ENCODE measurements around the gene LRP2. TPM values are rescaled to one million over a fixed set of nuclear protein-coding genes. Genes with fewer than 3 reads are reported as not detected.

LRP2 gene
- polyA plus RNA-seq, 3 donors, result not detected

GRCh38 chr2:169300636-169301530 lies 61.5 kb downstream of the LRP2 start:
- TF ChIP-seq CTCF (IDR thresholded peaks at IDR 0.05), result no peak
- Histone ChIP-seq H3K9ac (ENCODE audit: insufficient read depth, low read length, poor library complexity, severe bottlenecking) (no peak overlapping the region), H3K4me2 (replicated peaks; ENCODE audit: extremely low read depth, low read length, poor library complexity, severe bottlenecking) (no peak overlapping the region), H2AFZ (ENCODE audit: insufficient read depth, low read depth, low read length, poor library complexity, severe bottlenecking) (no peak overlapping the region), H3K4me1 (ENCODE audit: control insufficient read depth in 1 of 2, insufficient read depth in 2 of 2, low read length in 2 of 2) (no peaks in the 10 kb centered on the region), H3K27ac (ENCODE audit: low read depth in 1 of 2, low read length in 2 of 2) (no peak overlapping the region), H3K27me3 (ENCODE audit: control insufficient read depth in 2 of 2, insufficient read depth in 2 of 2, low read length in 2 of 2) (peaks cover 0 to 3% of the 10 kb centered on the region in 2 donors), H3K79me2 (ENCODE audit: insufficient read depth, low read length) (no peaks in the 10 kb centered on the region), H3K36me3 (replicated peaks in 1 of 2; ENCODE audit: control insufficient read depth in 1 of 2, insufficient read depth in 2 of 2, low read length in 2 of 2) (no peaks in the 10 kb centered on the region), H3K9me3 (replicated peaks in 1 of 2; ENCODE audit: control insufficient read depth in 1 of 2, insufficient read depth in 1 of 2, low read length in 2 of 2) (no peaks in the 10 kb centered on the region), H3K4me3 (replicated peaks in 1 of 3; ENCODE audit: low read depth in 2 of 3, low read length in 3 of 3) (no peak overlapping the region), H4K20me1 (ENCODE audit: insufficient read depth, low read length) (no peaks in the 10 kb centered on the region)
- no CpG with 5 or more reads among the region's 5 CpGs for WGBS (ENCODE audit: insufficient coverage)
- intact Hi-C loops (cut with micrococcal nuclease), result no loop called here
- no peak for DNase-seq
- Mint-ChIP-seq H3K4me3 (no peak overlapping the region), H3K4me1 (no peaks in the 10 kb centered on the region), H3K27me3 (ENCODE audit: low read depth in 3 of 3) (peaks cover 3 to 12% (median 4%) of the 10 kb centered on the region in 3 donors), H3K9me3 (peaks cover 0 to 3% (median 0%) of the 10 kb centered on the region in 7 donors), H3K36me3 (no peaks in the 10 kb centered on the region), H3K27ac (no peak overlapping the region)

- Mint-ChIP-seq H3K9me3 (no peaks in the 10 kb centered on the region), H3K4me1 (no peaks in the 10 kb centered on the region), H3K36me3 (no peaks in the 10 kb centered on the region), H3K27me3 (ENCODE audit: low read depth in 3 of 3) (peaks cover 1 to 10% (median 4%) of the 10 kb centered on the region in 3 donors), H3K4me3 (no peak overlapping the region), H3K27ac (no peak overlapping the region)
- DNase-seq, result no peak
- Histone ChIP-seq H3K79me2 (ENCODE audit: insufficient read depth, low read length) (no peaks in the 10 kb centered on the region), H3K9ac (ENCODE audit: insufficient read depth, low read length, poor library complexity, severe bottlenecking) (no peak overlapping the region), H3K9me3 (replicated peaks in 1 of 2; ENCODE audit: control insufficient read depth in 1 of 2, insufficient read depth in 1 of 2, low read length in 2 of 2) (no peaks in the 10 kb centered on the region), H3K27ac (ENCODE audit: low read depth in 1 of 2, low read length in 2 of 2) (no peak overlapping the region), H3K27me3 (ENCODE audit: control insufficient read depth in 2 of 2, insufficient read depth in 2 of 2, low read length in 2 of 2) (peaks cover 0 to 3% of the 10 kb centered on the region in 2 donors), H3K4me3 (replicated peaks in 1 of 3; ENCODE audit: low read depth in 2 of 3, low read length in 3 of 3) (no peak overlapping the region), H3K4me2 (replicated peaks; ENCODE audit: extremely low read depth, low read length, poor library complexity, severe bottlenecking) (no peak overlapping the region), H4K20me1 (ENCODE audit: insufficient read depth, low read length) (no peaks in the 10 kb centered on the region), H3K4me1 (ENCODE audit: control insufficient read depth in 1 of 2, insufficient read depth in 2 of 2, low read length in 2 of 2) (no peaks in the 10 kb centered on the region), H2AFZ (ENCODE audit: insufficient read depth, low read depth, low read length, poor library complexity, severe bottlenecking) (no peak overlapping the region), H3K36me3 (replicated peaks in 1 of 2; ENCODE audit: control insufficient read depth in 1 of 2, insufficient read depth in 2 of 2, low read length in 2 of 2) (no peaks in the 10 kb centered on the region)
- WGBS (ENCODE audit: insufficient coverage), result no CpG with 5 or more reads among the region's 1 CpG
- intact Hi-C loops (cut with micrococcal nuclease), result no loop called here
- no peak for TF ChIP-seq CTCF (IDR thresholded peaks at IDR 0.05)
Measured at GRCh38 chr2:169298007-169298406, 64.3 kb downstream of the LRP2 start.
